ENCODE results near the gene ZFAND3.

- TF ChIP-seq POLR2A (IDR thresholded peaks at IDR 0.05; ENCODE audit: borderline replicate concordance, extremely low read depth, insufficient read depth, insufficient read length), result no peak
- no peak for TF ChIP-seq EZH2 (IDR thresholded peaks at IDR 0.05)
- TF ChIP-seq, protein P1, sequence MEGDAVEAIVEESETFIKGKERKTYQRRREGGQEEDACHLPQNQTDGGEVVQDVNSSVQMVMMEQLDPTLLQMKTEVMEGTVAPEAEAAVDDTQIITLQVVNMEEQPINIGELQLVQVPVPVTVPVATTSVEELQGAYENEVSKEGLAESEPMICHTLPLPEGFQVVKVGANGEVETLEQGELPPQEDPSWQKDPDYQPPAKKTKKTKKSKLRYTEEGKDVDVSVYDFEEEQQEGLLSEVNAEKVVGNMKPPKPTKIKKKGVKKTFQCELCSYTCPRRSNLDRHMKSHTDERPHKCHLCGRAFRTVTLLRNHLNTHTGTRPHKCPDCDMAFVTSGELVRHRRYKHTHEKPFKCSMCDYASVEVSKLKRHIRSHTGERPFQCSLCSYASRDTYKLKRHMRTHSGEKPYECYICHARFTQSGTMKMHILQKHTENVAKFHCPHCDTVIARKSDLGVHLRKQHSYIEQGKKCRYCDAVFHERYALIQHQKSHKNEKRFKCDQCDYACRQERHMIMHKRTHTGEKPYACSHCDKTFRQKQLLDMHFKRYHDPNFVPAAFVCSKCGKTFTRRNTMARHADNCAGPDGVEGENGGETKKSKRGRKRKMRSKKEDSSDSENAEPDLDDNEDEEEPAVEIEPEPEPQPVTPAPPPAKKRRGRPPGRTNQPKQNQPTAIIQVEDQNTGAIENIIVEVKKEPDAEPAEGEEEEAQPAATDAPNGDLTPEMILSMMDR (IDR thresholded peaks at IDR 0.05 in 2 of 3, conservative IDR thresholded peaks at IDR 0.05 in 1 of 3; ENCODE audit: borderline replicate concordance in 1 of 3, insufficient read depth in 1 of 3, low read depth in 2 of 3, low read length in 2 of 3), result no peak
- no peak for TF ChIP-seq EGR1 (IDR thresholded peaks at IDR 0.05; ENCODE audit: low read depth)
- TF ChIP-seq RAD21 (IDR thresholded peaks at IDR 0.05; ENCODE audit: low read depth), result no peak
- TF ChIP-seq REST (IDR thresholded peaks at IDR 0.05; ENCODE audit: low read depth), result no peak
Measured at GRCh38 chr6:37785663-37786270, 33.8 kb upstream of the ZFAND3 start.
